ENCODE results near the gene CHAD. TPM values are rescaled to one million over a fixed set of nuclear protein-coding genes. Genes with fewer than 3 reads are reported as not detected.

Gene CHAD
- total and polyA plus RNA-seq, 2 of the 13 experiments (the other 11 are each of a cell fraction or from before 2014, with no cell fraction given) = 1.4 TPM; not detected in 1

DNA sequence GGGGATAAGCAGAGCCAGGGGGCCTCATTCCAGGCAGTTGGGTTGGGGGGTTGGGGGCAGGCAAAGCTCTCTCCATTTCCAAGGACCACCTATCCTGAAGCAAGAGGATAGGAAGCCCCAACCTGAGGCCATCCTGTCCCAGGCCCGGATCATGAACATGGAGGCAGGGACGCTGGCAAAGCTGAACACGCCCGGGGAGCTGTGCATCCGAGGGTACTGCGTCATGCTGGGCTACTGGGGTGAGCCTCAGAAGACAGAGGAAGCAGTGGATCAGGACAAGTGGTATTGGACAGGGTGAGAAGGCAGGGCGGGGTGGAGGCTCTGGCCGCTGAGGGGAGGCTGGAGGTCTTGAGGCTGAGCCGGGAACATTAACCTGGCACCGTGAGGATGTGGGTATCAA, 3.6 kb upstream of the CHAD start:
- BruUV-seq (replicated peaks) = no TSS peak
- FAIRE-seq = no peak
- in situ Hi-C loops (cut with HindIII; ENCODE audit: extremely low pct_ligation_motif_present, low pct_unique_long_range_greater_than_20kb) = no loop called here
- Histone ChIP-seq H2AFZ (ENCODE audit: low read length) (no peak overlapping the region), H3K9me3 (ENCODE audit: low read length) (no peaks in the 10 kb centered on the region), H3K36me3 (replicated peaks in 1 of 2; ENCODE audit: control insufficient read depth in 1 of 2, insufficient read depth in 2 of 2, low read length in 2 of 2) (peaks cover 21 to 23% of the 10 kb centered on the region in 2 experiments; a peak in 4 of 5 replicates), H4K20me1 (ENCODE audit: insufficient read depth, low read length) (no peaks in the 10 kb centered on the region), H3K27ac (ENCODE audit: extremely low read length, insufficient read depth, low read length) (no peak overlapping the region), H3K4me2 (ENCODE audit: low read depth, low read length) (no peak overlapping the region), H3K4me1 (ENCODE audit: insufficient read depth, low read length) (peaks cover 22% of the 10 kb centered on the region), H3K27me3 (ENCODE audit: control insufficient read depth in 1 of 2, insufficient read depth in 2 of 2, low read length in 2 of 2) (no peaks in the 10 kb centered on the region), H3K9ac (ENCODE audit: insufficient read depth, low read depth, low read length) (no peak overlapping the region), H3K79me2 (ENCODE audit: insufficient read depth, low read length) (no peaks in the 10 kb centered on the region), H3K4me3 (replicated peaks in 1 of 3; ENCODE audit: insufficient read depth in 1 of 3, low read depth in 2 of 3, low read length in 3 of 3) (no peak overlapping the region)
- no peak for TF ChIP-seq SMYD3 (CRISPR knock-in tag; IDR thresholded peaks at IDR 0.05)
- no peak for TF ChIP-seq ZNF775 (CRISPR knock-in tag; IDR thresholded peaks at IDR 0.05; ENCODE audit: borderline replicate concordance)
- TF ChIP-seq ZNF776 (CRISPR knock-in tag; IDR thresholded peaks at IDR 0.05) = no peak
- no peak for TF ChIP-seq ZNF225 (CRISPR knock-in tag; IDR thresholded peaks at IDR 0.05)
- TF ChIP-seq ZSCAN25 (CRISPR knock-in tag; IDR thresholded peaks at IDR 0.05) = no peak
- no peak for TF ChIP-seq ZNF543 (CRISPR knock-in tag; IDR thresholded peaks at IDR 0.05)
- TF ChIP-seq, protein P1, sequence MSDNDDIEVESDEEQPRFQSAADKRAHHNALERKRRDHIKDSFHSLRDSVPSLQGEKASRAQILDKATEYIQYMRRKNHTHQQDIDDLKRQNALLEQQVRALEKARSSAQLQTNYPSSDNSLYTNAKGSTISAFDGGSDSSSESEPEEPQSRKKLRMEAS (IDR thresholded peaks at IDR 0.05) = no peak
- TF ChIP-seq NR2C2 (CRISPR knock-in tag; IDR thresholded peaks at IDR 0.05; ENCODE audit: borderline replicate concordance) = no peak
- TF ChIP-seq, protein P2, sequence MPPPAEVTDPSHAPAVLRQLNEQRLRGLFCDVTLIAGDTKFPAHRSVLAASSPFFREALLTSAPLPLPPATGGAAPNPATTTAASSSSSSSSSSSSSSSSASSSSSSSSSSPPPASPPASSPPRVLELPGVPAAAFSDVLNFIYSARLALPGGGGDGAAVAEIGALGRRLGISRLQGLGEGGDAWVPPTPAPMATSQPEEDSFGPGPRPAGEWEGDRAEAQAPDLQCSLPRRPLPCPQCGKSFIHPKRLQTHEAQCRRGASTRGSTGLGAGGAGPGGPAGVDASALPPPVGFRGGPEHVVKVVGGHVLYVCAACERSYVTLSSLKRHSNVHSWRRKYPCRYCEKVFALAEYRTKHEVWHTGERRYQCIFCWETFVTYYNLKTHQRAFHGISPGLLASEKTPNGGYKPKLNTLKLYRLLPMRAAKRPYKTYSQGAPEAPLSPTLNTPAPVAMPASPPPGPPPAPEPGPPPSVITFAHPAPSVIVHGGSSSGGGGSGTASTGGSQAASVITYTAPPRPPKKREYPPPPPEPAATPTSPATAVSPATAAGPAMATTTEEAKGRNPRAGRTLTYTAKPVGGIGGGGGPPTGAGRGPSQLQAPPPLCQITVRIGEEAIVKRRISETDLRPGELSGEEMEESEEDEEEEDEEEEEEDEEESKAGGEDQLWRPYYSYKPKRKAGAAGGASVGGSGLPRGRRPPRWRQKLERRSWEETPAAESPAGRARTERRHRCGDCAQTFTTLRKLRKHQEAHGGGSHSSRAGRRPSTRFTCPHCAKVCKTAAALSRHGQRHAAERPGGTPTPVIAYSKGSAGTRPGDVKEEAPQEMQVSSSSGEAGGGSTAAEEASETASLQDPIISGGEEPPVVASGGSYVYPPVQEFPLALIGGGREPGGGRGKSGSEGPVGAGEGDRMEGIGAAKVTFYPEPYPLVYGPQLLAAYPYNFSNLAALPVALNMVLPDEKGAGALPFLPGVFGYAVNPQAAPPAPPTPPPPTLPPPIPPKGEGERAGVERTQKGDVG (CRISPR knock-in tag; IDR thresholded peaks at IDR 0.05; ENCODE audit: borderline replicate concordance) = no peak
- no peak for TF ChIP-seq HOXA7 (CRISPR knock-in tag; IDR thresholded peaks at IDR 0.05)
- no peak for TF ChIP-seq GABPA (IDR thresholded peaks at IDR 0.05; ENCODE audit: low read depth, low read length)
- no peak for TF ChIP-seq GABPA (CRISPR knock-in tag; IDR thresholded peaks at IDR 0.05; ENCODE audit: low read depth)
- TF ChIP-seq, protein P3, sequence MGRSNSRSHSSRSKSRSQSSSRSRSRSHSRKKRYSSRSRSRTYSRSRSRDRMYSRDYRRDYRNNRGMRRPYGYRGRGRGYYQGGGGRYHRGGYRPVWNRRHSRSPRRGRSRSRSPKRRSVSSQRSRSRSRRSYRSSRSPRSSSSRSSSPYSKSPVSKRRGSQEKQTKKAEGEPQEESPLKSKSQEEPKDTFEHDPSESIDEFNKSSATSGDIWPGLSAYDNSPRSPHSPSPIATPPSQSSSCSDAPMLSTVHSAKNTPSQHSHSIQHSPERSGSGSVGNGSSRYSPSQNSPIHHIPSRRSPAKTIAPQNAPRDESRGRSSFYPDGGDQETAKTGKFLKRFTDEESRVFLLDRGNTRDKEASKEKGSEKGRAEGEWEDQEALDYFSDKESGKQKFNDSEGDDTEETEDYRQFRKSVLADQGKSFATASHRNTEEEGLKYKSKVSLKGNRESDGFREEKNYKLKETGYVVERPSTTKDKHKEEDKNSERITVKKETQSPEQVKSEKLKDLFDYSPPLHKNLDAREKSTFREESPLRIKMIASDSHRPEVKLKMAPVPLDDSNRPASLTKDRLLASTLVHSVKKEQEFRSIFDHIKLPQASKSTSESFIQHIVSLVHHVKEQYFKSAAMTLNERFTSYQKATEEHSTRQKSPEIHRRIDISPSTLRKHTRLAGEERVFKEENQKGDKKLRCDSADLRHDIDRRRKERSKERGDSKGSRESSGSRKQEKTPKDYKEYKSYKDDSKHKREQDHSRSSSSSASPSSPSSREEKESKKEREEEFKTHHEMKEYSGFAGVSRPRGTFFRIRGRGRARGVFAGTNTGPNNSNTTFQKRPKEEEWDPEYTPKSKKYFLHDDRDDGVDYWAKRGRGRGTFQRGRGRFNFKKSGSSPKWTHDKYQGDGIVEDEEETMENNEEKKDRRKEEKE (IDR thresholded peaks at IDR 0.05) = no peak
- TF ChIP-seq PTBP1 (IDR thresholded peaks at IDR 0.05; ENCODE audit: low read depth, low read length, poor library complexity, severe bottlenecking) = no peak
- no peak for TF ChIP-seq SMAD9 (CRISPR knock-in tag; IDR thresholded peaks at IDR 0.05)
- no peak for TF ChIP-seq SAP130 (CRISPR knock-in tag; IDR thresholded peaks at IDR 0.05; ENCODE audit: low read depth)
- TF ChIP-seq ZNF30 (CRISPR knock-in tag; IDR thresholded peaks at IDR 0.05) = no peak
- TF ChIP-seq FOXK1 (CRISPR knock-in tag; IDR thresholded peaks at IDR 0.05; ENCODE audit: borderline replicate concordance, low read depth) = no peak
- TF ChIP-seq, protein P4, sequence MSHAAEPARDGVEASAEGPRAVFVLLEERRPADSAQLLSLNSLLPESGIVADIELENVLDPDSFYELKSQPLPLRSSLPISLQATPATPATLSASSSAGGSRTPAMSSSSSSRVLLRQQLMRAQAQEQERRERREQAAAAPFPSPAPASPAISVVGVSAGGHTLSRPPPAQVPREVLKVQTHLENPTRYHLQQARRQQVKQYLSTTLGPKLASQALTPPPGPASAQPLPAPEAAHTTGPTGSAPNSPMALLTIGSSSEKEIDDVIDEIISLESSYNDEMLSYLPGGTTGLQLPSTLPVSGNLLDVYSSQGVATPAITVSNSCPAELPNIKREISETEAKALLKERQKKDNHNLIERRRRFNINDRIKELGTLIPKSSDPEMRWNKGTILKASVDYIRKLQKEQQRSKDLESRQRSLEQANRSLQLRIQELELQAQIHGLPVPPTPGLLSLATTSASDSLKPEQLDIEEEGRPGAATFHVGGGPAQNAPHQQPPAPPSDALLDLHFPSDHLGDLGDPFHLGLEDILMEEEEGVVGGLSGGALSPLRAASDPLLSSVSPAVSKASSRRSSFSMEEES (CRISPR knock-in tag; IDR thresholded peaks at IDR 0.05) = no peak
- TF ChIP-seq ZNF230 (CRISPR knock-in tag; IDR thresholded peaks at IDR 0.05) = no peak
- TF ChIP-seq KLF9 (CRISPR knock-in tag; IDR thresholded peaks at IDR 0.05; ENCODE audit: low read depth) = no peak
- POLR2A ChIA-PET = no interaction called here
- CTCF ChIA-PET (ENCODE audit: low intra/inter-chr PET ratio, low total read pairs) = no interaction called here
- 98% methylated on average over 10 of the region's 10 CpGs for WGBS (ENCODE audit: low lambda C conversion rate)
- DNase-seq (ENCODE audit: low spot score) = no peak
- intact Hi-C loops (cut with micrococcal nuclease; ENCODE audit: unreplicated experiment) = no loop called here
- ATAC-seq = no peak
